Mucosa of descending colon (tissue), 3 donors: Measurements from ENCODE around the gene LHPP. TPM values are rescaled to one million over a fixed set of nuclear protein-coding genes. Genes with fewer than 3 reads are reported as not detected.
A peak's percentile ranks its signal among the peaks of the same experiment; 100 is the strongest.

Experiments
- ATAC-seq: fragments of 200-7000 bp; cut with Tn5 transposase; one replicate; pipeline ENCODE4 v1.9.1; 2020; ENCODE audit warnings: mild to moderate bottlenecking, moderate library complexity
- DNase-seq, 3 donors: peaks; one replicate each; pipeline ENCODE4 v3.0.0-alpha.2; 2020
- H3K36me3 ChIP-seq: fragments of 200-600 bp; one replicate; pipeline ENCODE4 v1.8.0; 2021; ENCODE audit warnings: low read depth, mild to moderate bottlenecking
- H3K4me1 ChIP-seq: fragments of 200-600 bp; one replicate; pipeline ENCODE4 v1.8.0; 2021; ENCODE audit warnings: low read depth, mild to moderate bottlenecking
- H3K4me3 ChIP-seq: fragments of 200-600 bp; one replicate; pipeline ENCODE4 v1.8.0; 2021; ENCODE audit warnings: mild to moderate bottlenecking
- H3K9me3 ChIP-seq: fragments of 200-600 bp; one replicate; pipeline ENCODE4 v1.8.0; 2021; ENCODE audit warnings: mild to moderate bottlenecking
- CTCF ChIP-seq: fragments of 200-600 bp; IDR thresholded peaks from one replicate; pipeline ENCODE4 v1.8.0; 2022; ENCODE audit warnings: antibody characterized with exemption, mild to moderate bottlenecking
- intact Hi-C, 2 donors: fragments of 100-400 bp; cut with DNase I in 1 of 2; cut with micrococcal nuclease in 1 of 2; formaldehyde crosslinking; loops; one replicate each; pipeline versions ENCODE4 v1.11.0 to v1.11.1; 2022; cut with DNase I, micrococcal nuclease
- total RNA-seq, 3 donors: library from RNA; stranded (reverse); fragmentation: NEBNext Ultra II Directional in 2 of 3; extraction: Animal tissue kit (Norgen Biotek cat#: 25700) in 2 of 3; gene quantifications; one replicate each; pipeline versions ENCODE4 v1.2.1 to v1.2.4, GENCODE V29; 2021 to 2023
- donor health status: DM: no; HTN: no; CAD: no; lungs with moderate emphysema.
- donor health status: DM: no; HTN: no; CAD: no.
- donor health status: DM: no; HTN: yes; CAD: no.

Gene LHPP
- total RNA-seq, 3 donors from 2014 or later, result 19.7 to 46.7 (median 26.5) TPM

GRCh38 chr10:124418726-124419501 is 42.7 kb upstream of the LHPP start, which contains the start of gene OAT:
OAT (minus strand) TSS chr10:124418923; CDS start chr10:124412171, 6,752 bp downstream.
- Histone ChIP-seq H3K36me3 (no peaks in the 10 kb centered on the region), H3K4me3 (peak within 1 kb of the TSS; percentile 54), H3K9me3 (no peaks in the 10 kb centered on the region), H3K4me1 (peaks cover 20% of the 10 kb centered on the region)
- TF ChIP-seq CTCF, result no peak
- ATAC-seq (peak; percentile 98), DNase-seq (peak; percentile 97 to 99 (median 98))
- intact Hi-C loops, result no loop called here

GRCh38 chr10:124419635-124420034 is 42.0 kb upstream of the LHPP start:
- ATAC-seq (no peak), DNase-seq (peak in 1 of 3 donors; percentile 38)
- peaks cover 20% of the 10 kb centered on the region for H3K4me1 ChIP-seq
- intact Hi-C loops, result no loop called here
- no peak overlapping the region for H3K4me3 ChIP-seq
- H3K36me3 ChIP-seq, result no peaks in the 10 kb centered on the region
- no peak for TF ChIP-seq CTCF
- H3K9me3 ChIP-seq, result no peaks in the 10 kb centered on the region

GRCh38 chr10:124420254-124420653 is 41.4 kb upstream of the LHPP start:
- no peak for DNase-seq
- Histone ChIP-seq H3K4me1 (peaks cover 20% of the 10 kb centered on the region), H3K9me3 (no peaks in the 10 kb centered on the region), H3K36me3 (no peaks in the 10 kb centered on the region), H3K4me3 (no peak overlapping the region)
- TF ChIP-seq CTCF, result no peak
- ATAC-seq, result peak; percentile 0
- intact Hi-C loops, result no loop called here

- Histone ChIP-seq H3K36me3 (no peaks in the 10 kb centered on the region), H3K9me3 (no peaks in the 10 kb centered on the region), H3K4me3 (no peak overlapping the region), H3K4me1 (peaks cover 13% of the 10 kb centered on the region)
- intact Hi-C loops, result no loop called here
- DNase-seq (no peak), ATAC-seq (no peak)
- TF ChIP-seq CTCF, result no peak
Measured at GRCh38 chr10:124422742-124423141, 38.9 kb upstream of the LHPP start.

- H3K36me3 ChIP-seq, result no peaks in the 10 kb centered on the region
- no peak overlapping the region for H3K4me3 ChIP-seq
- H3K4me1 ChIP-seq, result peaks cover 13% of the 10 kb centered on the region
- TF ChIP-seq CTCF, result no peak
- intact Hi-C loops, result no loop called here
- DNase-seq, result no peak
- ATAC-seq, result no peak
- no peaks in the 10 kb centered on the region for H3K9me3 ChIP-seq
Measured at GRCh38 chr10:124423813-124424212, 37.8 kb upstream of the LHPP start.
